ENCODE results near the gene RAP1GAP. TPM values are rescaled to one million over a fixed set of nuclear protein-coding genes. Genes with fewer than 3 reads are reported as not detected.

RAP1GAP gene
- total RNA-seq, 2 experiments from 2014 or later, result 1.3 to 1.6 TPM

DNA sequence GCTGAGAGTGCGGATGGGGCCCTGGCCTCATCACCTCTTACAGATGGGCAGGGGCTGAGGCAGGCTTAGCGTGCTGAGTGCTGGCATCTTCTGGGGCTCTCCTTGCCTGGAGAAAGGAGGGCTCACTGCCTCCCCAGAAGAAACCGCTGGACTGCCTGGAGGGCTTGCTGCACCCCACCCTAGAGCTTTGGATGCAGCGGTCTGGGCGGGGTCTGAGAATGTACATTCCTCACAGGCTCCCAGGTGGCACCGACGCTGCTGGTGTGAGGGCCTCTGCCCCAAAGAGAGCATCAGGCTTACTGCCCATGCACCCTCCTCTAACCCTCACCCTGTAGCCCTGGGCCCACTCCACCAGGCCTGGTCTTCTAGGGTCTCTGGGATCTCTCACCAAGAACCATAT lies 51.1 kb downstream of the RAP1GAP start:
- DNase-seq (no peak), ATAC-seq (no peak)
- H3K27ac Mint-ChIP-seq, result no peak overlapping the region
- intact Hi-C loops (cut with micrococcal nuclease), result no loop called here
- ChIA-PET CTCF (no interaction called here), POLR2A (interaction anchor here (0.8 kb wide), 1 partner anchor 8 kb away, joined by 3 read pairs; no protein-coding TSS in a partner anchor)
- peaks cover 17% of the 10 kb centered on the region for H3K27me3 Mint-ChIP-seq
- TF ChIP-seq, protein P1, sequence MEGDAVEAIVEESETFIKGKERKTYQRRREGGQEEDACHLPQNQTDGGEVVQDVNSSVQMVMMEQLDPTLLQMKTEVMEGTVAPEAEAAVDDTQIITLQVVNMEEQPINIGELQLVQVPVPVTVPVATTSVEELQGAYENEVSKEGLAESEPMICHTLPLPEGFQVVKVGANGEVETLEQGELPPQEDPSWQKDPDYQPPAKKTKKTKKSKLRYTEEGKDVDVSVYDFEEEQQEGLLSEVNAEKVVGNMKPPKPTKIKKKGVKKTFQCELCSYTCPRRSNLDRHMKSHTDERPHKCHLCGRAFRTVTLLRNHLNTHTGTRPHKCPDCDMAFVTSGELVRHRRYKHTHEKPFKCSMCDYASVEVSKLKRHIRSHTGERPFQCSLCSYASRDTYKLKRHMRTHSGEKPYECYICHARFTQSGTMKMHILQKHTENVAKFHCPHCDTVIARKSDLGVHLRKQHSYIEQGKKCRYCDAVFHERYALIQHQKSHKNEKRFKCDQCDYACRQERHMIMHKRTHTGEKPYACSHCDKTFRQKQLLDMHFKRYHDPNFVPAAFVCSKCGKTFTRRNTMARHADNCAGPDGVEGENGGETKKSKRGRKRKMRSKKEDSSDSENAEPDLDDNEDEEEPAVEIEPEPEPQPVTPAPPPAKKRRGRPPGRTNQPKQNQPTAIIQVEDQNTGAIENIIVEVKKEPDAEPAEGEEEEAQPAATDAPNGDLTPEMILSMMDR (IDR thresholded peaks at IDR 0.05), result no peak
- no peaks in the 10 kb centered on the region for H3K9me3 Mint-ChIP-seq
- H3K4me3 Mint-ChIP-seq, result no peak overlapping the region
- H3K4me1 Mint-ChIP-seq (ENCODE audit: low read depth), result no peaks in the 10 kb centered on the region
- no peaks in the 10 kb centered on the region for H3K36me3 Mint-ChIP-seq (ENCODE audit: low read depth)

DNA sequence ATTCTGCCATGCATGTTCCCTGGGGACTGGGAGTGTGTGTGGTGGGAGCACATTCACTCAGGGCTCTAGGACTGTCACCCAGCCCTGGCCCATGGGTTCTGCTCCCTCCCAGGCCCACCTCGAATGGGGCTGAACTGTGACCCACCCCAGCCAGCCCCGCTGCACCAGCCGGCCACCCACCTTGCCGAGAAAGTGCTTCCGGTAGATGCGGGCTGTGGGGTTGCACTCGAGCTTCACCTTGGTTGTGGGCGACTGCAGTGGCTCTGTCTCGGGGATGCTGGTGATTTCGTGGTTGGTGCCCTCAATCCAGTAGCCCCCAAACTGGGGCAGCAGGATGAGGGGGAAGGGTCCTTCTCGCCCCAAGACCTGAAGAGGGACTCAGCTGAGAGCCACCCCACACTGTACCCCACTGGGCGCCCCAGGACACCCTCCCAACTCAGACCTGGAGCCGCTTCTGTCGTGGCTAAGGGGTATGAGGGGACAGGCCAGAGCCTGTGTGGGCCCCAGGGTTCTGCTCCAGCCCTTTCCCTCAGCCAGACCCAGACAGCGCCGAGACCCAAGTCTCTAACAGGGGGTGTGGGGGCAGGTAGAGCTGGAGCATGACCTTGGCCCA lies 51.9 kb downstream of the RAP1GAP start:
- ChIA-PET CTCF (no interaction called here), POLR2A (interaction anchor here (0.8 kb wide), 1 partner anchor 9 kb away, joined by 3 read pairs; no protein-coding TSS in a partner anchor)
- DNase-seq (no peak), ATAC-seq (no peak)
- no peak overlapping the region for H3K4me3 Mint-ChIP-seq
- intact Hi-C loops (cut with micrococcal nuclease), result no loop called here
- peaks cover 15% of the 10 kb centered on the region for H3K27me3 Mint-ChIP-seq
- no peaks in the 10 kb centered on the region for H3K36me3 Mint-ChIP-seq (ENCODE audit: low read depth)
- no peaks in the 10 kb centered on the region for H3K4me1 Mint-ChIP-seq (ENCODE audit: low read depth)
- TF ChIP-seq, protein P1 (IDR thresholded peaks at IDR 0.05), result no peak
- no peaks in the 10 kb centered on the region for H3K9me3 Mint-ChIP-seq
- H3K27ac Mint-ChIP-seq, result no peak overlapping the region

DNA sequence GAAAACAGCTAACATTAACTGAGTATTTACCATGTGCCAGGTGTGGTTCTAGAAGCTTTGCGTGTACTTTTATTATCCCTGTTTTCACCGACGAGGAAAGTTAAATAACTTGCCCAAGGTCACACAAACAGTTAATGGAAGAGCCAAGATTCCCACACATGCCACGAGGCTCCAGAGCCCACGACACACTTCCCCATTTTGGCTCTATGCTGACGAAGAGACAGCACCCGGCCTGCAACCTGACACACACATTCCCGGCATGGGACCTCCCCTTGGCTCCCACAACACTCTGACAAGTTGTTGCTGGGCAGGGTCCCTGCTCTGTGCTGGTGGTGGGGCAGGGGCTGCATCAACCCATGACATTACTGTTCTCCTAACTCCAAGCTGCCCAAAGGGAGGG lies 52.8 kb downstream of the RAP1GAP start:
- intact Hi-C loops (cut with micrococcal nuclease), result no loop called here
- no peaks in the 10 kb centered on the region for H3K4me1 Mint-ChIP-seq (ENCODE audit: low read depth)
- ATAC-seq (no peak), DNase-seq (no peak)
- TF ChIP-seq, protein P1 (IDR thresholded peaks at IDR 0.05), result no peak
- ChIA-PET CTCF (no interaction called here), POLR2A (no interaction called here)
- peaks cover 9% of the 10 kb centered on the region for H3K27me3 Mint-ChIP-seq
- H3K36me3 Mint-ChIP-seq (ENCODE audit: low read depth), result no peaks in the 10 kb centered on the region
- H3K27ac Mint-ChIP-seq, result no peak overlapping the region
- no peaks in the 10 kb centered on the region for H3K9me3 Mint-ChIP-seq
- H3K4me3 Mint-ChIP-seq, result no peak overlapping the region

DNA sequence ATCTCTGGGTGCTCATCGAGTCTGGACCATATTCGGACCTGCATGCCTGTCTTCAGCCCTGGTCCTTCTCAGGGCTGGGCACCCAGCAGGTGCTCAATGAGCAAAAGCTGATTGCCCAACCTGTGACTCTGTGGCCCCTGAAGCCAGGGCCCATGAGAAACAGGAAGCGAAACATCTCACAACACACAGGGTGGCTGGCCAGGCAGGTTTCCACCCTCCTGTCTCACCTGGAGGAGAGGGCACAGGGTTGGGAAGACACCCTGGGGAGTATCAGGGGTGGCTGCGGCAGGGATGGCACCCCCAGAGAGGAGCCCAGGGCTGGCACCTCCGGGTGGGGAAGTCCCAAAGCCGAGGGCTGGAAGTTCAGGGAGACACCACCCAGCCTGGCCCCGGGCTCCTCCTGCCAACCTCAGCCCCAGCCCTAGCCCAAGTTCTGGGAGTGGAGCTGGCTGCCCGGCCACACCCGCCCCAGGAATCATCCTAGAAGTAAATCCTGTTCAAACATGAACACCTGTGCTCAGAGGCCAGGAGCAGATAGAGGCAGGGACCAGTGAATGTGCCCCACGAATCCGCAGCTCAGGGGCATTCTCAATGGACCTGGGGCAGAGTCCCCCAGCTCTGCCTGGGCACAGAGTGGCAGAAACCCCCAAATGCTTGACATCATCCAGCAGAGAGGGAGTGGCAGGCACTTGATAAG lies 54.6 kb downstream of the RAP1GAP start:
- intact Hi-C loops (cut with micrococcal nuclease), result no loop called here
- no peak overlapping the region for H3K4me3 Mint-ChIP-seq
- no peaks in the 10 kb centered on the region for H3K9me3 Mint-ChIP-seq
- DNase-seq, result no peak
- H3K4me1 Mint-ChIP-seq (ENCODE audit: low read depth), result no peaks in the 10 kb centered on the region
- no peak overlapping the region for H3K27ac Mint-ChIP-seq
- ATAC-seq, result no peak
- no peaks in the 10 kb centered on the region for H3K36me3 Mint-ChIP-seq (ENCODE audit: low read depth)
- peaks cover 3% of the 10 kb centered on the region for H3K27me3 Mint-ChIP-seq
- TF ChIP-seq, protein P1 (IDR thresholded peaks at IDR 0.05), result no peak
- ChIA-PET POLR2A (no interaction called here), CTCF (no interaction called here)

DNA sequence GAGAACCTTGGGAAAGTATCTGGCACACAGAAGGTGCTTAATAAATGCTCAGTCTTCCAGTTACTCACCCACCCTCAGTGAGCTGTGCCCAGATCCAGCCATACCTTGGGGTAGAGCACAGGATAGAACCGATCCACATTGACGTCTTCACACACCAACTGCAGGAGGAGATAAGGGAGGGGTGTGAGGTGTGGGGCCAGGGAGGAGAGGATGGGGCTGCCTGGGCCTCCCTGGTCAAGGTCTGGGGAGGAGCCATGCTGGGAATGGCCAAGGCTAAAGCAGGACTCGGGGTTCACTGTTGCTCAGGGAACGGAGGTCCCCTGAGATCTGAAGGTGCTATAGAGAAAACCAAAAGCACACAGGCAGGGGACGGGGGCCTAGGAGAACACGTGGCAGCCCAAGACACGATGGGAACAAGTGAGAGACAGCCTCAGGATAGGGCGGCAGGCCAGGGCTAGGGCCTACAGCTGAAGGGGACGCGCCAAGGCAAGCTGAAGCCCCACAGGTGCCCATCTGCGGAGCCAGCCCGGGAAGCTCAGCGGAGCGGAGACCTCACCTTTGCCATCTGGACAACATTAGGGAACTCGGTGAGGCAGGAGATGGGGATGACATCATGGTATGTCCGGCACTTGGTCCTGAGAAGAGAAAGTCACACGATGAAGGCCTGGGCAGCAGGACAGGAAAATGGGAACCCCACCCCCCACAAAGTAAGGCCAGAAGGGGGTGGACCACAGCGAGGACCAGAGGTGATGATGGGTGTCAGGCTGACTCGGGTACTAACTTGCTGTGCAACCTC lies 55.9 kb downstream of the RAP1GAP start:
- intact Hi-C loops (cut with micrococcal nuclease), result no loop called here
- Mint-ChIP-seq H3K36me3 (ENCODE audit: low read depth) (no peaks in the 10 kb centered on the region), H3K27me3 (peaks cover 4% of the 10 kb centered on the region), H3K4me1 (ENCODE audit: low read depth) (no peaks in the 10 kb centered on the region), H3K9me3 (no peaks in the 10 kb centered on the region), H3K4me3 (no peak overlapping the region), H3K27ac (no peak overlapping the region)
- ATAC-seq (no peak), DNase-seq (no peak)
- TF ChIP-seq, protein P1 (IDR thresholded peaks at IDR 0.05), result no peak
- CTCF ChIA-PET, result no interaction called here
- POLR2A ChIA-PET, result no interaction called here

Data from activated CD8-positive, alpha-beta T cell treated with anti-CD3 and anti-CD28 coated beads for 36 hours (primary cell).